Measurements from ENCODE around the gene PYGB.

The PYGB gene

GRCh38 chr20:25251558-25251957 is 3.7 kb downstream of the PYGB start:
- TF ChIP-seq SIN3A (IDR thresholded peaks at IDR 0.05; ENCODE audit: borderline replicate concordance, insufficient read depth, low read length): no peak
- TF ChIP-seq REST (IDR thresholded peaks at IDR 0.05; ENCODE audit: insufficient read depth in 1 of 2, low read depth in 2 of 2, low read length in 2 of 2): no peak
- no peak for TF ChIP-seq FOXP2 (optimal IDR thresholded peaks at IDR 0.05; ENCODE audit: borderline replicate concordance, extremely low read depth, extremely low read length, insufficient read depth)
- TF ChIP-seq POLR2AphosphoS5 (IDR thresholded peaks at IDR 0.05; ENCODE audit: low read depth, low read length): no peak
- TF ChIP-seq TAF1 (IDR thresholded peaks at IDR 0.05; ENCODE audit: borderline replicate concordance, insufficient read depth, low read length): no peak

GRCh38 chr20:25252230-25252651 is 4.4 kb downstream of the PYGB start:
- no peak for TF ChIP-seq SIN3A (IDR thresholded peaks at IDR 0.05; ENCODE audit: borderline replicate concordance, insufficient read depth, low read length)
- TF ChIP-seq REST (IDR thresholded peaks at IDR 0.05; ENCODE audit: insufficient read depth in 1 of 2, low read depth in 2 of 2, low read length in 2 of 2): no peak
- TF ChIP-seq POLR2AphosphoS5 (IDR thresholded peaks at IDR 0.05; ENCODE audit: low read depth, low read length): no peak
- no peak for TF ChIP-seq TAF1 (IDR thresholded peaks at IDR 0.05; ENCODE audit: borderline replicate concordance, insufficient read depth, low read length)
- no peak for TF ChIP-seq FOXP2 (optimal IDR thresholded peaks at IDR 0.05; ENCODE audit: borderline replicate concordance, extremely low read depth, extremely low read length, insufficient read depth)

GRCh38 chr20:25252686-25253421 is 5.0 kb downstream of the PYGB start:
- TF ChIP-seq REST (IDR thresholded peaks at IDR 0.05; ENCODE audit: insufficient read depth in 1 of 2, low read depth in 2 of 2, low read length in 2 of 2) (no peak), FOXP2 (optimal IDR thresholded peaks at IDR 0.05; ENCODE audit: borderline replicate concordance, extremely low read depth, extremely low read length, insufficient read depth) (no peak), SIN3A (IDR thresholded peaks at IDR 0.05; ENCODE audit: borderline replicate concordance, insufficient read depth, low read length) (no peak), TAF1 (IDR thresholded peaks at IDR 0.05; ENCODE audit: borderline replicate concordance, insufficient read depth, low read length) (no peak), POLR2AphosphoS5 (IDR thresholded peaks at IDR 0.05; ENCODE audit: low read depth, low read length) (no peak)

GRCh38 chr20:25253606-25254275 is 5.9 kb downstream of the PYGB start:
- TF ChIP-seq FOXP2 (optimal IDR thresholded peaks at IDR 0.05; ENCODE audit: borderline replicate concordance, extremely low read depth, extremely low read length, insufficient read depth) (no peak), REST (IDR thresholded peaks at IDR 0.05; ENCODE audit: insufficient read depth in 1 of 2, low read depth in 2 of 2, low read length in 2 of 2) (no peak), SIN3A (IDR thresholded peaks at IDR 0.05; ENCODE audit: borderline replicate concordance, insufficient read depth, low read length) (no peak), TAF1 (IDR thresholded peaks at IDR 0.05; ENCODE audit: borderline replicate concordance, insufficient read depth, low read length) (no peak), POLR2AphosphoS5 (IDR thresholded peaks at IDR 0.05; ENCODE audit: low read depth, low read length) (no peak)

All from PFSK-1 (cell line).